ENCODE data around the gene TMEM37. TPM values are rescaled to one million over a fixed set of nuclear protein-coding genes. Genes with fewer than 3 reads are reported as not detected.

TMEM37 gene
- total RNA-seq, 1 experiment from 2014 or later, result 2.3 TPM

GRCh38 chr2:119475225-119475856, 43.7 kb downstream of the TMEM37 start:
- ATAC-seq (no peak), DNase-seq (ENCODE audit: low read depth, low spot score) (no peak)
- Histone ChIP-seq H3K9me3 (ENCODE audit: control insufficient read depth in 1 of 2, insufficient read depth in 1 of 2, low read depth in 1 of 2, low read length in 2 of 2) (no peaks in the 10 kb centered on the region), H4K20me1 (ENCODE audit: insufficient read depth) (no peaks in the 10 kb centered on the region), H3K27ac (ENCODE audit: low read depth, low read length) (no peak overlapping the region), H3K36me3 (ENCODE audit: control insufficient read depth in 1 of 2, insufficient read depth in 2 of 2, low read length in 2 of 2) (no peaks in the 10 kb centered on the region), H3K4me2 (ENCODE audit: low read length) (no peak overlapping the region), H3K4me3 (replicated peaks in 1 of 2; ENCODE audit: low read depth in 1 of 2, low read length in 2 of 2) (no peak overlapping the region), H2AFZ (ENCODE audit: low read depth, low read length, poor library complexity, severe bottlenecking) (peak overlapping the region; percentile 98), H3K27me3 (ENCODE audit: insufficient read depth, low read length) (no peaks in the 10 kb centered on the region), H3K4me1 (ENCODE audit: control insufficient read depth in 1 of 2, insufficient read depth in 2 of 2, low read length in 2 of 2) (peaks cover 0 to 7% of the 10 kb centered on the region in 2 experiments; a peak in 2 of 4 replicates), H3K79me2 (ENCODE audit: insufficient read depth, low read length) (no peaks in the 10 kb centered on the region), H3K9ac (ENCODE audit: low read length) (no peak overlapping the region), H3K9me2 (ENCODE audit: insufficient read depth) (no peaks in the 10 kb centered on the region)
- CTCF ChIA-PET, result interaction anchor here (1.2 to 2.5 kb wide), 3 partner anchors 65 to 594 kb away, joined by 5 to 16 read pairs (median 9); no protein-coding TSS in a partner anchor
- POLR2A ChIA-PET, result no interaction called here
- RAD21 ChIA-PET (ENCODE audit: low non-redundant PET in 1 of 2, low total read pairs in 2 of 2, uncharacterized antibody in 2 of 2, unreplicated experiment in 2 of 2), result interaction anchor here in 1 of 2 experiments (0.6 kb wide), 1 partner anchor 45 kb away, joined by 3 read pairs; no protein-coding TSS in a partner anchor
- no TSS peak for BruUV-seq (replicated peaks)
- TF ChIP-seq ATF3 (IDR thresholded peaks at IDR 0.05), result no peak
- intact Hi-C loops (cut with micrococcal nuclease), result loop anchor here (10.0 kb wide), 1 partner anchor 181 kb away; no protein-coding TSS in a partner anchor

GRCh38 chr2:119475857-119476244, 44.2 kb downstream of the TMEM37 start:
- Histone ChIP-seq H3K9ac (ENCODE audit: low read length) (no peak overlapping the region), H2AFZ (ENCODE audit: low read depth, low read length, poor library complexity, severe bottlenecking) (peak overlapping the region; percentile 98), H3K27me3 (ENCODE audit: insufficient read depth, low read length) (no peaks in the 10 kb centered on the region), H3K4me2 (ENCODE audit: low read length) (peak overlapping the region; percentile 72; the same call in 1 of the 2 replicates), H3K9me2 (ENCODE audit: insufficient read depth) (no peaks in the 10 kb centered on the region), H3K9me3 (ENCODE audit: control insufficient read depth in 1 of 2, insufficient read depth in 1 of 2, low read depth in 1 of 2, low read length in 2 of 2) (no peaks in the 10 kb centered on the region), H3K36me3 (ENCODE audit: control insufficient read depth in 1 of 2, insufficient read depth in 2 of 2, low read length in 2 of 2) (no peaks in the 10 kb centered on the region), H3K79me2 (ENCODE audit: insufficient read depth, low read length) (no peaks in the 10 kb centered on the region), H3K27ac (ENCODE audit: low read depth, low read length) (no peak overlapping the region), H3K4me1 (ENCODE audit: control insufficient read depth in 1 of 2, insufficient read depth in 2 of 2, low read length in 2 of 2) (peaks cover 0 to 7% of the 10 kb centered on the region in 2 experiments; a peak in 2 of 4 replicates), H3K4me3 (replicated peaks in 1 of 2; ENCODE audit: low read depth in 1 of 2, low read length in 2 of 2) (no peak overlapping the region), H4K20me1 (ENCODE audit: insufficient read depth) (no peaks in the 10 kb centered on the region)
- no TSS peak for BruUV-seq (replicated peaks)
- intact Hi-C loops (cut with micrococcal nuclease), result loop anchor here (1.0 to 10.0 kb wide), 2 partner anchors 69 to 181 kb away; no protein-coding TSS in a partner anchor
- ChIA-PET CTCF (interaction anchor here (0.8 to 2.5 kb wide), 23 partner anchors 9 to 595 kb away, joined by 3 to 16 read pairs (median 6); partner anchors contain the start of gene TMEM37), POLR2A (no interaction called here), RAD21 (ENCODE audit: low non-redundant PET in 1 of 2, low total read pairs in 2 of 2, uncharacterized antibody in 2 of 2, unreplicated experiment in 2 of 2) (interaction anchor here (0.9 to 1.0 kb wide), 2 partner anchors 42 to 44 kb away, joined by 3 read pairs; partner anchors contain the start of gene TMEM37 (in 1 of the 2))
- no peak for ATAC-seq
- DNase-seq (ENCODE audit: low read depth, low spot score), result no peak
- TF ChIP-seq TCF7L2 (IDR thresholded peaks at IDR 0.05; ENCODE audit: borderline replicate concordance, extremely low read depth, insufficient read depth, insufficient read length), result no peak
- TF ChIP-seq FOSL1 (IDR thresholded peaks at IDR 0.05; ENCODE audit: low read depth), result no peak
- TF ChIP-seq EZH2 (IDR thresholded peaks at IDR 0.05), result no peak
- no peak for TF ChIP-seq ATF3 (IDR thresholded peaks at IDR 0.05)
- TF ChIP-seq POLR2A (IDR thresholded peaks at IDR 0.05; ENCODE audit: borderline replicate concordance, extremely low read depth, insufficient read depth, insufficient read length), result no peak
- TF ChIP-seq REST (IDR thresholded peaks at IDR 0.05; ENCODE audit: low read depth), result no peak
- no peak for TF ChIP-seq EZH2phosphoT487 (IDR thresholded peaks at IDR 0.05; ENCODE audit: borderline replicate concordance)
- no peak for TF ChIP-seq RAD21 (IDR thresholded peaks at IDR 0.05; ENCODE audit: low read depth)
- TF ChIP-seq ZBTB33 (IDR thresholded peaks at IDR 0.05; ENCODE audit: extremely low read depth, insufficient replicate concordance, low read length), result no peak
- TF ChIP-seq JUND (IDR thresholded peaks at IDR 0.05), result no peak

Measured in HCT116 (cell line).